Naive thymus-derived CD4-positive, alpha-beta T cell (primary cell): ENCODE data around the gene KISS1. TPM values are rescaled to one million over a fixed set of nuclear protein-coding genes. Genes with fewer than 3 reads are reported as not detected.

Experiments
- ATAC-seq: fragments of 150-1000 bp; cut with Tn5 transposase; 2 replicates; pipeline ENCODE4 v1.10.0; 2021; ENCODE audit warnings: mild to moderate bottlenecking, moderate library complexity
- CTCF ChIA-PET: fragments of 350-600 bp; sonication (Branson Sonifier 250); formaldehyde crosslinking; loops from one replicate; lab custom pipeline; 2021; ENCODE audit warnings: antibody characterized with exemption; lab: Charles Lee
- POLR2A ChIA-PET: fragments of 350-600 bp; sonication (Branson Sonifier 250); formaldehyde crosslinking; loops from one replicate; lab custom pipeline; 2021; ENCODE audit warnings: antibody characterized with exemption, inconsistent platforms; lab: Charles Lee
- DNase-seq, 9 donors: peaks; one replicate each; pipeline versions ENCODE4 v3.0.0 to v3.0.0-alpha.2; 2020 to 2022; ENCODE audit warnings: mixed read lengths in 1 of 9
- H3K27ac ChIP-seq: one replicate; pipeline ENCODE4 v1.7.0; 2013; ENCODE audit warnings: mild to moderate bottlenecking, low read depth, low read length, moderate library complexity
- H3K27me3 ChIP-seq, 2 donors: one replicate each; pipeline ENCODE4 v1.7.0; 2013; ENCODE audit warnings: low read length in 2 of 2, mild to moderate bottlenecking in 2 of 2, moderate library complexity in 2 of 2; ENCODE audit not compliant: control insufficient read depth in 2 of 2, insufficient read depth in 2 of 2
- H3K36me3 ChIP-seq, 3 experiments: 1 replicate in 2 of 3; 2 replicates in 1 of 3; pipeline ENCODE4 v1.7.0; 2013; ENCODE audit warnings: low read length in 3 of 3, mild to moderate bottlenecking in 3 of 3, moderate library complexity in 1 of 3; ENCODE audit not compliant: insufficient read depth in 3 of 3, control insufficient read depth in 2 of 3
- H3K4me1 ChIP-seq, 2 donors: one replicate each; pipeline ENCODE4 v1.7.0; 2013; ENCODE audit warnings: low read length in 2 of 2, mild to moderate bottlenecking in 2 of 2, moderate library complexity in 1 of 2; ENCODE audit not compliant: control insufficient read depth in 2 of 2, insufficient read depth in 2 of 2
- H3K4me3 ChIP-seq: 2 replicates; pipeline ENCODE4 v1.7.0; 2013; ENCODE audit warnings: mild to moderate bottlenecking, low read length
- H3K9me3 ChIP-seq, 3 experiments: 1 replicate in 2 of 3; 2 replicates in 1 of 3; pipeline ENCODE4 v1.7.0; 2013; ENCODE audit warnings: low read length in 3 of 3; ENCODE audit not compliant: control insufficient read depth in 2 of 3
- H3K27ac Mint-ChIP-seq, 9 donors: one replicate each; pipeline ENCODE4 v1.8.0; 2020 to 2022; ENCODE audit warnings: mixed read lengths in 9 of 9, mild to moderate bottlenecking in 8 of 9, moderate library complexity in 5 of 9, inconsistent platforms in 2 of 9
- H3K27me3 Mint-ChIP-seq, 5 donors: one replicate each; pipeline ENCODE4 v1.8.0; 2021 to 2022; ENCODE audit warnings: mixed read lengths in 5 of 5, mild to moderate bottlenecking in 1 of 5
- H3K36me3 Mint-ChIP-seq, 5 donors: one replicate each; pipeline ENCODE4 v1.8.0; 2020 to 2022; ENCODE audit warnings: mixed read lengths in 5 of 5, mild to moderate bottlenecking in 3 of 5, inconsistent platforms in 1 of 5
- H3K4me1 Mint-ChIP-seq, 7 donors: one replicate each; pipeline ENCODE4 v1.8.0; 2020 to 2022; ENCODE audit warnings: mixed read lengths in 7 of 7, mild to moderate bottlenecking in 3 of 7, inconsistent platforms in 1 of 7
- H3K4me3 Mint-ChIP-seq, 10 donors: one replicate each; pipeline ENCODE4 v1.8.0; 2020 to 2022; ENCODE audit warnings: mild to moderate bottlenecking in 10 of 10, mixed read lengths in 10 of 10, moderate library complexity in 6 of 10, inconsistent platforms in 2 of 10
- H3K9me3 Mint-ChIP-seq, 11 donors: one replicate each; pipeline ENCODE4 v1.8.0; 2020 to 2022; ENCODE audit warnings: mixed read lengths in 11 of 11, mild to moderate bottlenecking in 4 of 11, inconsistent platforms in 1 of 11, moderate library complexity in 1 of 11
- intact Hi-C, 2 donors: fragments of 100-400 bp; cut with micrococcal nuclease; formaldehyde crosslinking; loops; one replicate each; pipeline ENCODE4 v1.15.1; 2023
- polyA plus RNA-seq, 2 donors: library from polyadenylated mRNA; unstranded; fragments of 300-500 nt; fragmentation: Illumina TruSeq; gene quantifications; one replicate each; pipeline ENCODE4 v1.2.3, GENCODE V29; 2021
- total RNA-seq, 6 experiments: library from RNA in 5 of 6; stranded (reverse) in 5 of 6; gene quantifications; 1 replicate in 5 of 6; 2 replicates in 1 of 6; pipeline ENCODE4 v1.2.3 and lab custom pipeline; 2021 to 2026

The KISS1 gene
- total and polyA plus RNA-seq, 7 experiments from 2014 or later: 0.61 TPM; not detected in 6

DNA sequence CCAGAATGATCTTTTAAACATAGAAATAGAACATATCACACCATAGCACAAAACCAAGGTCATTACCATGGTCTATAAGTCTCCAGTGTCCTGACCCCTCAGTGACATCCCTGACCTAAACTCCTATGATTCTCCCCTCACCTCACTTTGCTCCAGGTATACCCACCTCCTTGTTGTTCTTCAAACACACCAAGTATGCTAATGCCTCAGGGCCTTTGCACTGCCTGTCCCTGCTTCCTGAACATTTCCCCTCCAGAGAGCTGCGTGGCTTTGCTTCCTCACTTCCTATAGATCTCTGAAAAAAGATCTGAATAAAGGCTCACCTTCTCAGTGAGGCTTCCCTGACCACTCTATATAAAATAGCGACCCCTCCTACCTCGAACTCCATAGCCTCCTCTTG, 16.4 kb upstream of the KISS1 start:
- Histone ChIP-seq H3K27me3 (no peaks in the 10 kb centered on the region), H3K4me3 (no peak overlapping the region), H3K4me1 (peaks cover 0 to 12% of the 10 kb centered on the region in 2 donors), H3K9me3 (no peaks in the 10 kb centered on the region), H3K27ac (no peak overlapping the region), H3K36me3 (no peaks in the 10 kb centered on the region)
- Mint-ChIP-seq H3K36me3 (no peaks in the 10 kb centered on the region), H3K4me1 (peaks cover 0 to 9% (median 6%) of the 10 kb centered on the region in 7 donors), H3K9me3 (peaks cover 0 to 2% (median 0%) of the 10 kb centered on the region in 11 donors), H3K4me3 (no peak overlapping the region), H3K27me3 (peaks cover 0 to 10% (median 1%) of the 10 kb centered on the region in 5 donors), H3K27ac (no peak overlapping the region)
- ChIA-PET CTCF (no interaction called here), POLR2A (no interaction called here)
- ATAC-seq (no peak), DNase-seq (no peak)
- intact Hi-C loops: no loop called here

DNA sequence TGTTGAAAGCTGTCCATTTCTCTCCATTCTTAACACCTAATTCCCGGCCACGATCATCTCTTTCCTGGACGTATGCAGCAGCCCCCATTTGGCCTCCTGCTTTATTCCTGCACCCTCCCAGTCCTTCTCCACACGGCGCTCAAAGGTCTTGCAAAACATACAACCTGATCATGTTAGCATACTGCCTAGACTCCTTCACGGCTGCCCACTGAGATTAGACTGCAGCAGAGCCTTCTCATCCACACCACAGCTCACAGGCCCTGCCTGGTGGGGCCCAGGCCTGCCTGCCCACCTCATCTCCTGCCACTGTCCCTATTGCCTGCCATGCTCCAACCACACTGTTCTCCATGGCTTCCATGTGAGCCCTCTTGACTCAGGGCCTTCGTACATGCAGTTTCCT, 14.8 kb upstream of the KISS1 start:
- H3K9me3 Mint-ChIP-seq: peaks cover 0 to 2% (median 0%) of the 10 kb centered on the region in 11 donors
- Histone ChIP-seq H3K9me3 (no peaks in the 10 kb centered on the region), H3K27me3 (no peaks in the 10 kb centered on the region), H3K4me1 (peaks cover 0 to 12% of the 10 kb centered on the region in 2 donors), H3K36me3 (no peaks in the 10 kb centered on the region), H3K4me3 (no peak overlapping the region), H3K27ac (no peak overlapping the region)
- intact Hi-C loops: no loop called here
- H3K4me1 Mint-ChIP-seq: peaks cover 0 to 15% (median 11%) of the 10 kb centered on the region in 7 donors
- no peak for DNase-seq
- H3K4me3 Mint-ChIP-seq: no peak overlapping the region
- H3K27me3 Mint-ChIP-seq: peaks cover 8 to 20% (median 9%) of the 10 kb centered on the region in 5 donors
- H3K36me3 Mint-ChIP-seq: no peaks in the 10 kb centered on the region
- no peak overlapping the region for H3K27ac Mint-ChIP-seq
- ATAC-seq: no peak
- POLR2A ChIA-PET: no interaction called here
- CTCF ChIA-PET: no interaction called here

DNA sequence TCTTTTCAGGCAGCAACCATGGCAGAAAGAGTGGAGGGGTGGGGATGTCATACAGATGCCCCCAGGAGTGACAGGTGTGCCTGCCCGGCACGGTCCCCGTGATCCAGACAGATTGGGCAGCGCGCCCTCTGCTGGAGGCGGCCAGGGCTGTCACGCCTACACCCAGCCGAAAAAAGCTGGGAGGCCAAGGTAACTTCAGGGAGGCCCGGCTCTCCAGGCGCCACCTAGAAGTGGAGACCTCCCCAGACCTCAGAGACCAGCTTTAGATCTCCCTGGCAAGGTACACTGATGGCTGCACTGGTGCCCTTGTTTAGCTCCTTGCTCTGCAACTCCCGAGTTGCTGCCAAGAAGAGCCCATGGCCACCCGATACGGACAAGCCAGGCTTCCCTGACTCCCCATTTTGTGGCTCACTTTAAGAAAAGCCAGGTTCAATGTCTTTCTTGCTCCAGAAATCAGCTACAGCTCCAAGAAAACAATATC, 10.9 kb upstream of the KISS1 start:
- H3K4me1 Mint-ChIP-seq: peaks cover 3 to 19% (median 15%) of the 10 kb centered on the region in 7 donors
- Histone ChIP-seq H3K9me3 (no peaks in the 10 kb centered on the region), H3K36me3 (no peaks in the 10 kb centered on the region), H3K27ac (no peak overlapping the region), H3K4me1 (peaks cover 0 to 4% of the 10 kb centered on the region in 2 donors), H3K27me3 (no peaks in the 10 kb centered on the region), H3K4me3 (no peak overlapping the region)
- no peak overlapping the region for H3K27ac Mint-ChIP-seq
- intact Hi-C loops: loop anchor here (1.0 to 2.0 kb wide), 4 partner anchors 45 to 346 kb away; partner anchors contain the start of gene SNRPE (in 2 of the 2)
- ChIA-PET POLR2A (no interaction called here), CTCF (interaction anchor here (0.7 to 1.9 kb wide), 13 partner anchors 9 to 989 kb away, joined by 3 to 9 read pairs (median 3); no protein-coding TSS in a partner anchor)
- no peaks in the 10 kb centered on the region for H3K36me3 Mint-ChIP-seq
- no peaks in the 10 kb centered on the region for H3K9me3 Mint-ChIP-seq
- H3K27me3 Mint-ChIP-seq: peaks cover 25 to 40% (median 33%) of the 10 kb centered on the region in 5 donors
- DNase-seq: peak; percentile 38 to 81 (median 64)
- peak; percentile 93 for ATAC-seq
- peak overlapping the region in 1 of 10 donors; percentile 45 for H3K4me3 Mint-ChIP-seq

DNA sequence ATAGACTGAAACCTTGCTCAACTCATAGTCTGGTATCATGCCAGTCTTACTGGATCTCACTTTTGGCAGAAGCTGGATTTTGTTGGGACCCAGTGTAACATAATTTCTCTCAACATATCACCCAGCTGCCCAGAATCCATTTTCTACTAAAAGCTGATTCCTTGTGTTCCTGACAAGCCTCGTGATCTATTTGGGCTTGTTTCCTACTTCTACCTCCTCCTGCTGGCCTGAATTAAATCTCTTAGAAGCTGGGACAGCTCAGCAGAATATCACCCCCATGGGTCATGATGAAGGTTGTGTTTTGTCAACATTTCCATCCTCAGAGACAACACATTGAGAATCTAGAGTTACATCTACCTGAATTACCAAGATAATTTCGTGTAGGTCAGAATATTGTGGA, 9.8 kb upstream of the KISS1 start:
- Histone ChIP-seq H3K4me3 (no peak overlapping the region), H3K36me3 (no peaks in the 10 kb centered on the region), H3K27ac (no peak overlapping the region), H3K9me3 (no peaks in the 10 kb centered on the region), H3K4me1 (peaks cover 0 to 4% of the 10 kb centered on the region in 2 donors), H3K27me3 (no peaks in the 10 kb centered on the region)
- ATAC-seq (no peak), DNase-seq (no peak)
- intact Hi-C loops: loop anchor here in 1 of 2 donors (2.0 kb wide), 1 partner anchor 157 kb away; no protein-coding TSS in a partner anchor
- H3K27ac Mint-ChIP-seq: no peak overlapping the region
- ChIA-PET CTCF (interaction anchor here (1.5 to 1.9 kb wide), 2 partner anchors 10 to 41 kb away, joined by 3 to 9 read pairs; no protein-coding TSS in a partner anchor), POLR2A (no interaction called here)
- peaks cover 3 to 19% (median 15%) of the 10 kb centered on the region in 7 donors for H3K4me1 Mint-ChIP-seq
- no peaks in the 10 kb centered on the region for H3K36me3 Mint-ChIP-seq
- H3K27me3 Mint-ChIP-seq: peaks cover 25 to 41% (median 33%) of the 10 kb centered on the region in 5 donors
- H3K9me3 Mint-ChIP-seq: no peaks in the 10 kb centered on the region
- no peak overlapping the region for H3K4me3 Mint-ChIP-seq

DNA sequence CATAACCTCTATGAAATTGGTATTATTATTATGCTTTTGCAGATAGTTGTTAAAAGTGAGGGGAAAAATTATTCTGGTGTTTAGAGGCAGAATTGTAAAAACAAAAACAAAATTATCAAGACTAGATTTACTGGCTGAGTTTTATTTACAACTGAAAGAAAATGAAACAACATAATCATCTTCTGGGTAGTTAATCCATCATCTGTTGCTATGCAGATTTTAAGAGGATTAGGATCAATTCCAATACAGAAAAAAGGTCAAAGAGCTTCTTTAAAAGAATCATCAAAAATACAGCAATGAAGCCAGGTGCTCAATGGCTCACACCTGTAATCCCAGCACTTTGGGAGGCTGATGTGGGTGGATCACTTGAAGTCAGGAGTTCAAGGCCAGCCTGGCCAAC, 9.2 kb upstream of the KISS1 start:
- ChIA-PET CTCF (interaction anchor here (1.3 kb wide), 1 partner anchor 38 kb away, joined by 5 read pairs; no protein-coding TSS in a partner anchor), POLR2A (no interaction called here)
- Mint-ChIP-seq H3K4me3 (no peak overlapping the region), H3K4me1 (peaks cover 3 to 19% (median 15%) of the 10 kb centered on the region in 7 donors), H3K36me3 (no peaks in the 10 kb centered on the region), H3K27ac (no peak overlapping the region), H3K9me3 (no peaks in the 10 kb centered on the region), H3K27me3 (peaks cover 25 to 41% (median 33%) of the 10 kb centered on the region in 5 donors)
- no peak for DNase-seq
- no peak overlapping the region for H3K27ac ChIP-seq
- H3K36me3 ChIP-seq: no peaks in the 10 kb centered on the region
- intact Hi-C loops: no loop called here
- no peaks in the 10 kb centered on the region for H3K27me3 ChIP-seq
- no peaks in the 10 kb centered on the region for H3K9me3 ChIP-seq
- ATAC-seq: no peak
- H3K4me3 ChIP-seq: no peak overlapping the region
- peaks cover 0 to 4% of the 10 kb centered on the region in 2 donors for H3K4me1 ChIP-seq

DNA sequence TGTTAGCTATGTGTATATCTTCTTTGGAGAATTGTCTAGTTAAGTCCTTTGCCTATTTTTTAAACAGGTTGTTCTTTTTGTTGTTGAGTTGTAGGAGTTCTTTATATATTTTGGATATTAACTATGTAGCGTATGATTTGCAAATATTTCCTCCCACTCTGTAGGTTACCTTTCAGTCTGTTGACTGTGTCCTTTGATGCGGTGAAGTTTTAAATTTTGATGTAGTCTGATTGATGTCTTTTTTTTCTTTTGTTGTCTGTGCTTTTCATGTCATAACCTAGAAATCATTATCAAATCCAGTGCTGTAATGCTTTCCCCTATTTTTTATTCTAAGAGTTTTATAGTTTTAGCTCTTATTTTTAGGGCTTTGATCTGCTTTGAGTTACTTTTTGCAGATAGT, 8.7 kb upstream of the KISS1 start:
- H3K27ac ChIP-seq: no peak overlapping the region
- H3K27me3 Mint-ChIP-seq: peaks cover 25 to 41% (median 33%) of the 10 kb centered on the region in 5 donors
- no peaks in the 10 kb centered on the region for H3K27me3 ChIP-seq
- ChIA-PET CTCF (interaction anchor here (1.3 kb wide), 1 partner anchor 37 kb away, joined by 5 read pairs; no protein-coding TSS in a partner anchor), POLR2A (no interaction called here)
- no peaks in the 10 kb centered on the region for H3K36me3 Mint-ChIP-seq
- no peak overlapping the region for H3K27ac Mint-ChIP-seq
- intact Hi-C loops: no loop called here
- no peak for ATAC-seq
- H3K9me3 Mint-ChIP-seq: no peaks in the 10 kb centered on the region
- peaks cover 0 to 4% of the 10 kb centered on the region in 2 donors for H3K4me1 ChIP-seq
- no peaks in the 10 kb centered on the region for H3K9me3 ChIP-seq
- peak in 7 of 9 donors; percentile 20 to 52 (median 40) for DNase-seq
- peaks cover 3 to 19% (median 15%) of the 10 kb centered on the region in 7 donors for H3K4me1 Mint-ChIP-seq
- no peak overlapping the region for H3K4me3 Mint-ChIP-seq
- H3K36me3 ChIP-seq: no peaks in the 10 kb centered on the region
- H3K4me3 ChIP-seq: no peak overlapping the region
